Measurements from ENCODE around the gene CCDC78.
"Not testable (repeated sequence)": the region's sequence is repeated elsewhere in the genome, so short reads cannot be mapped to it uniquely, and the experiment has no call there.

Gene CCDC78

GRCh38 chr16:761625-762513, 35.6 kb upstream of the CCDC78 start:
- DNase-seq = no peak

DNA sequence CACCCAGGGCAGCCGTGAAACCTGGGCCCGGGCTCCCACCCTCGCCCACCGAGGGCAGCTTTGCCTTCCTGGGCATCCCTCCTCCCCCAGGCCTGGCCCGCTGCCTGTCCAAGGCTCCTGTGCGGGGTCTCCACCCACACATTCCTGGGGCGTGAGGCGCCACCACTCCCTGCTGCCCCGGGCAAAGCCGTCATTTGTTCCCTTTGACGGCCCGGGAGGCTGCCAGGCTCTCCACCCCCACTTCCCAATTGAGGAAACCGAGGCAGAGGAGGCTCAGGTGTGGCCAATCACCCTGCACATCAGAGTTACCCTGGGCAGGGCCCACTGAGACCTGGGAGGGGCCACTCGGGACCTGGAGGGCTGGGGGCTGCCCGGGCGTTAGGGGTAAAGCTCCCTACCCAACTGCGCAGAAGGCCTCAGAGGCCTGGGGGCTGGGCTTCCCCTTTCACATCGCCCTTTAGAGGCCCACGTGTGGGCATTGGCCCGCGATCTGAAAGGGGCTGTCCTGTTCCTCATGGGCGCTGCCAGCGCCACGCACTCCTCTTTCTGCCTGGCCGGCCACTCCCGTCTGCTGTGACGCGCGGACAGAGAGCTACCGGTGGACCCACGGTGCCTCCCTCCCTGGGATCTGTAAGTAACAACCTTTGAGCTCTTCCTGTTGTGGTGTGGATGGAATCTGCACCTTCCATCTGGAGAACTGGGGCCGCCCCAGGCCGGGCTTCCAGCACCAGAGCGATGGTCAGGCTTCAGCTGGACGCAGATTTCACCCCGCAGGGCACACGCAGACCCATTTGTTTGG, 34.5 kb upstream of the CCDC78 start, which contains the start of gene MSLN:
Gene MSLN (plus strand): TSS at position 190 of the 799 bp plus-strand sequence. CDS start 1,947 bp downstream, outside the sequence.
- peak in 1 of 51 donors; percentile 9 for DNase-seq

DNA sequence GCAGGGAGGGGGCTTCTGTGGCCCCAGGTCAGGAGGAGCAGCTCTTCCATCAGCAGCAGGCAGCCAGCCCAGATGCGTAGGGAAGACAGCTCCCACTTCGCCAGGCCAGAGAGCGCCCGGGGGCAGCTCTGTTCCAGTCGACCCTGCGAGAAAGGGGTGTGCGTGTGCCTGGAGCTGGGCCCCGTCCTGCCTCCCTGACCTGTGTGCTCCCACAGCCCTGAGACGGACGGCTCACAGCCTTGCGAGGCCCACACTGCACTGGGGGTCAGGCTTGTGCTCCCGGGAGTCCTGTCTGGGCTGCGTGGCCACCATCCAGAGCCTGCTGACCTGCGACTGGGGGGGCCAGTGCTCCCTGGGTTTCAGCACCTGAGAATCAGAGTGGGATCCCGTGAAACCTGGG, 33.8 kb upstream of the CCDC78 start:
- DNase-seq = no peak

DNA sequence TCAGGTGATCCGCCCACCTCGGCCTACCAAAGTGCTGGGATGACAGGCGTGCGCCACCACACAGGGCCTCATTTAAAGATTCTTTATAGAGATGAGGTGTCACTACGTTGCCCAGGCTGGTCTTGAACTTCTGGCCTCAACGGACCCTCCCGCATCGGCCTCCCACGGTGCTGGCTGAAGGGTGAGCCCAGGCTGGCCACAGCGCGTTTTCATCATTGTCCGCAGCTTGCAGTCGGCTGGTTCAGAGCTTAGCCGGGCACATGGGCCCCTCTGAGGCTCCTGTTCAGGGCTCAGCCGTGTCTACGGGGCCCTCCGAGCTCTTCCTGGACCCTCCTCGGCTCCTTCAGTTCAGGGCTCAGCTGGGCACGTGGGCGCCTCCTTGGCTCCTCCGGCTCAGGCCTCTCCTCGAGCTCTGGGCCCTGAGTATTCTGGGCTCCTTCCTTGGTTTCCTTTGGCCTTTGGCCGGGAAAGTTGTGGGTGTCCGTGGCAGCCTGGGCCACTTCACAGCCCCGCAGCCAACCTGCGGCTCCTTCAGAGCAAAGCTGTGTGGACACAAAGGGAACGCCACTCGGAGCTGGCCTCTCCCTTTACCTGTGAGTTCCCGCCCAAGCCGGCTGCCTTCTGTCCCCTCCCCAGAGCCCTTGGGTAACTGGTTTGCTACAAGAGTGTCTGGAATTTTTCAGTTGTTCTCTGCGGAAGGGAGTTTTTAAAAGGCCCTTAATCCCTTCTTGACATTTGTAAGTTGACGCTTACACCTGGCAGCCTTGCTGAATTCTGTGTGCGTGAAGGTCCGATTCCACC, 33.1 kb upstream of the CCDC78 start:
- no peak for DNase-seq

DNA sequence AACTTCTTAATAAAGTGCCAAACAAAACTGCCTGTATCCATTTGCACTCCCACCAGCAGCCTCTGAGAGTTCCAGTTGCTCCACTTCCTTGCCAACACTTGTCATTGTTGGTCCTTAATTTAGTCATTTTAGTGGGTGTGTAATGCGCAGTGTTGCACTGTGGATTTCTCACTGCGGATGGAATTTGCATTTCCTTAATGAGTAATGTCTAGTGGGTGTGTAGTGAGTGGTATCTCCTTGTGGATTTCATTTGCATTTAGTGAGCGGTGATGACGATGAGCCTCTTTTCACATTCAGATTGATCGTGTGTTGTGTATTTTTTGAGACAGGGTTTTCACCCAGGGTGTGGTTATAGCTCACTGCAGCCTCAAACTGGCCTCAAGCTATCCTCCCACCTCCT, 30.2 kb upstream of the CCDC78 start:
- no peak for DNase-seq

GRCh38 chr16:754656-755055, 28.4 kb upstream of the CCDC78 start:
- no peak for DNase-seq

- DNase-seq = not testable (repeated sequence)
Observed at GRCh38 chr16:754121-754607, 27.9 kb upstream of the CCDC78 start.

- DNase-seq = no peak
Observed at GRCh38 chr16:752007-752312, 25.7 kb upstream of the CCDC78 start.

DNA sequence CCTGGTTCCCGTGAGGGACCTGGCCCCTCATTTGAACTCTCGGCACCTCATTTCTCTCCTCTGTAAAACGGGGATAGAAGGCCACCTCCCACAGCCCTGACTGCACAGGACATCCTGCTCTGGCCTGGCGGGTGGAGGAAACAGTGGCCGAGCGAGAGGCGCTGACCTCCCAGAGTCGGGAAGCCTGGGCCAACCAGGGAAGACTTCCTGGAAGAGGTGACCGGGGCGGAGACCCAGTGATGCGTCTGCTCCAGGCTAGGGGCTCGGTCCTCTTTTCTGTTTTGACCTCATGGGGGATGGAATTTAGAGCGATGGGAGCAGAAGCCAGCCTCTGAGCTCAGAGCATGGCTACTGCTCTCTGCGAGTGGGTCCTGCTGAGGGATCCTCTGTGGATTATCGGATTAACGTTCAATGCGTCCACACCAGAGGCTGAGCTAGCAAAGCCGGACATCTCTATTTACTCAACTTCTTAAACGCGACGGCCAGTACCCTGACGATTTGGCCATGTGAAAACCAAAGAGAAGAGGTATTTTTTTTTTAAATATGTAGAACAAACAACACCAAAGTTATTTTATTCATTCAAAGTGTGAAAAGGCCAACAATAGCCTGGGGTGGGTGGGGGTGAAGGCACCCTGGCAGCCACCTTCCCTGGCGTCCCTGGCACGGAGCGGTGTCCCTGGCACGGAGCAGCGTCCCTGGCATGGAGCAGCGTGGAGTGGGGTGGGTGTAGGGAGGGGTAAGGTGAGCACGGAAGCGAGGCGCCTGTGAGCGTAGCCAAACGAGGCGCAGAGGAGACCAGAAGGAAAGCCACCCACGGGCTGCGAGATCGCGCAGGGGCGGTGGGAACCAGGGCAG, 25.1 kb upstream of the CCDC78 start:
- DNase-seq = peak in 6 of 51 donors; percentile 10 to 25 (median 15)

- DNase-seq = no peak
Observed at GRCh38 chr16:750485-750884, 24.2 kb upstream of the CCDC78 start.

GRCh38 chr16:749010-749409, 22.8 kb upstream of the CCDC78 start:
- no peak for DNase-seq

DNA sequence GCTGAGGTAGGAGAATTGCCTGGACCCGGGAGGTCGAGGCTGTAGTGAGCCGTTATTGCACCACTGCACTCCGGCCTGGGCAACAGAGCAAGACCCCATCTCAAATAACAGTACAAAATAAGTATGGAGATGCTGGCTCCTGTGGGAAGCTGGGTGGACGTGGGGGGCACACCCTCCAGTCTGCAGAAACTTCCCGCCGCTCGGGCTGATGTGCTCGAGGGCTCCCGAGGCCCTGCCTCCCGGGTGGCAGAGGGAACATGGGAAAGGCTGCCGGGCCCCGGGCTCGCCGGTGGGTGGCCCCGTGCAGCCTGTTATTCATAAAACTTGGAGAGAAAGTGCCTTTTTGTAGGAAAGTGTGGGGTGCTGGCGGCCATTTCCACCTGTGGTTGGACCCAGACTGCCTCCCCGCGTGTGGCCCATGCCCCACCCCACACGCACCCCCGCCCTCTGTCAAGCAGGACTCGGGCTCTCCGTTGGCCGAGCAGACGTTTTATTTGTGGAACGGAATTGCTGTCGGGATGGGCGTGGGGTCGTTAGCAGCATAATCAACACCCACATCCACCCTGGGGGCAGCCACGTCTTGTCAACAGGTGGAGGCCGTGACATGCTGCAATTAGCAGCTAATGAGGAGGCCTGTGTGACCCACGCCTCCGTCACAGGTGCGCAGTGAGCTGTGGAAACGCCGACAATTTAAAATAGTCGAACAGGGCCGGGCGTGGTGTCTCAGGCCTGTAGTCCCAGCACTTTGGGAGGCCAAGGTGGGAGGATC, 21.9 kb upstream of the CCDC78 start:
- no peak for DNase-seq

- DNase-seq = no peak
Observed at GRCh38 chr16:746637-747036, 20.4 kb upstream of the CCDC78 start.

DNA sequence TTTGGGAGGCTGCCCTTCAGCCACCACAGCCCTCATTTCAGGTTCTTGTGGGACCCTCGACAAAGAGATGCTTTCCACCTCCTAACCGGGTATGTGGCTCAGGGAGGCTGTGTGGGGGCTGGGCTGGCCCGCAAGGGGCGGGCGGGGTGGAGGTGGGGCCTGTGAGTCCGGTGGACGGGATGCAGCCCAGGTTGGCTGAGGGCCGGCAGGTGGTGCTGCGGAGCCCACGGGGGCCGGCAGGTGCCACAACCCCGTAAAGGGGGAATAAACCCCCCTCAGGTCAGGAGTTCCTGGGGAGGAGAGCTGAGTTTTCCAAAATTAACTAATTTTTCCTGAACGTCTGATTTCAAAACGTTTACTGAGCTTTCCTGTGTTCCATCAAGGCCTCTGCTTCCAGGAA, 19.5 kb upstream of the CCDC78 start:
- no peak for DNase-seq

DNA sequence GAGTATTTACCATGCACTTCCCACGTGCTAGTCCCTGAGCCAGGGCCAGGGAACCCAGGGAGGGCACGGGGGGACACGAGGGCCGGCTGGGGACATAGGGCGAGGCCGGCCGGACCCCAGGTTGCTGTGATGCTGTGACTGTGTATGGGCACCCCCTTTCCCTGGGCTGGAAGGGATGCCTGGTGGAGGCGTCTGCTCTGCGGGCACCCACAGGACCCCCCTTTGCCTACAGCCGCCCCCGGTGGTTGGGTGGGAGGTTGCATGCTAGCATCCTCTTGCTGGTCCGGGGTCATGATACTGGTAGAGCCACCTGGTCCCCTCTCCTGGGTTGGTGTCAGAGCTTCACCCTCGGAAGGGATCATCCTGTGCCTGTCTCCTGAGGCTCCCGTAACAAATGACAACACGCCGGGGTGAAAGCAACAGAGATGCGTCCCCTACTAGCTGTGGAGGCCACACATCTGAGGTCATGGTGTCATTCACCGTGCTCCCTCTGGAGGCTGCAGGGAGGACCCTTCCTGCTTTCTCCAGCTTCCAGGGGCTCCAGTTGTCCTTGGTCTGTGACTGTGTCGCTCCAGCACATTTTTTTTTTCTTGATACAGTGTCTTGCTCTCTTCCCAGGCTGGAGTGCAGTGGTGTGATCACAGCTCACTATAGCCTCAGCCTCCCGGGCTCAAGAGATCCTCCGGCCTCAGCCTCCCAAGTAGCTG, 17.7 kb upstream of the CCDC78 start:
- no peak for DNase-seq

- not testable (repeated sequence) for DNase-seq
Observed at GRCh38 chr16:742894-743293, 16.7 kb upstream of the CCDC78 start.

DNA sequence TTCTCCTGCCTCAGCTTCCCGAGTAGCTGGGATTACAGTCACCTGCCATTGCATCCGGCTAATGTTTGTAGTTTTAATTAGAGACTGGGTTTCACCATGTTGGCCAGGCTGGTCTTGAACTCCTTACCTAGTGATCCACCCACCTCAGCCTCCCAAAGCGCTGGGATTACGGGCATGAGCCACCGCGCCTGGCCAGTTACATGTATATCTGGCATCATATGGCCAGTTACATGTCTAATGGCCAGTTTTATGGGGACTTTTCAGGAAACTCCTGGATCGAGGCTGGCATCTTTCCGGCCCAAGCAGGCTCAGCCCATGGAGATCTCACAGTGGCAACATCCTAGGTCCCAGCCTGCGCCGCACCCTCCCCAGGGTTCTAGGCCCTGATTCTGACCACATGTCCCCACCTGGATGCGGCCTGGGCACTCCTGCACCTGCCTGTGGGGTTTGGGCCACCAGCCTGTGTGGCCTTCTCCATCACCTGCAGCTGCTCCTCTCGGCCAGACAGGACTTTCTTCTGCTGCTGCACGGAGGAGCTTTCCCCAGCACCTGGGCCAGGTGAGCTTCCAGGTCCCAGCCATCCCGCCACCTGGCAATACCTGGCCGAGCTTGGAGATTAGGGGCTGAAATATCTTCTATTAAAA, 15.9 kb upstream of the CCDC78 start:
- DNase-seq = no peak

GRCh38 chr16:740764-741505, 14.7 kb upstream of the CCDC78 start, which contains the start of gene CIAO3:
CIAO3 (minus strand) TSS chr16:740997; CDS start chr16:740985, 12 bp downstream.
- DNase-seq = peak; percentile 37 to 91 (median 77)

All from hypothalamus (tissue), 51 donors.